GM12878 (cell line): ENCODE data around the gene ZNF526. TPM values are rescaled to one million over a fixed set of nuclear protein-coding genes. Genes with fewer than 3 reads are reported as not detected.

Source experiments
- ATAC-seq: fragments of 200-7000 bp; cut with Tn5 transposase; 3 replicates; pipeline ENCODE4 v1.9.1; 2020; ENCODE audit warnings: mild to moderate bottlenecking, moderate library complexity
- BruUV-seq: library from RNA; stranded (reverse); fragments of 400-500 nt; replicated peaks from 2 replicates; lab custom pipeline; 2021; lab: Mats Ljungman, UMichigan
- CTCF ChIA-PET: fragments of 300-600 bp; sonication (Branson Sonifier 250); formaldehyde crosslinking; extraction: SDS; loops from one replicate; lab custom pipeline; 2021; ENCODE audit warnings: inconsistent platforms; lab: Yijun Ruan, JAX
- POLR2A ChIA-PET: fragments of 350-600 bp; formaldehyde crosslinking; extraction: SDS; loops from one replicate; lab custom pipeline; 2021; ENCODE audit warnings: inconsistent platforms; lab: Charles Lee
- RAD21 ChIA-PET: fragments of 300-600 bp; sonication (Branson Sonifier 250); formaldehyde crosslinking; loops from one replicate; lab custom pipeline; 2023; ENCODE audit warnings: antibody characterized with exemption; ENCODE audit not compliant: unreplicated experiment; lab: Charles Lee
- SMC1A ChIA-PET: fragments of 300-600 bp; sonication (Branson Sonifier 250); formaldehyde crosslinking; loops from one replicate; lab custom pipeline; 2023; ENCODE audit not compliant: unreplicated experiment, uncharacterized antibody; lab: Charles Lee
- DNase-seq: peaks from one replicate; pipeline ENCODE4 v3.0.0-alpha.2; 2011; ENCODE audit warnings: low read depth, low spot score
- FAIRE-seq: peaks from 3 replicates; lab custom pipeline; 2011; peaks lifted over from hg19 to GRCh38; lab: Jason Lieb, UNC
- H2AFZ ChIP-seq: 2 replicates; pipeline ENCODE4 v1.6.0; 2011; ENCODE audit warnings: low read depth, low read length, control low read depth; ENCODE audit not compliant: control insufficient read depth
- H3K27ac ChIP-seq: 2 replicates; pipeline ENCODE4 v1.5.1; 2011; ENCODE audit warnings: control low read depth; ENCODE audit not compliant: control insufficient read depth, insufficient read depth
- H3K27me3 ChIP-seq, 2 experiments: replicated peaks in 1 of 2; 2 replicates each; pipeline versions ENCODE4 v1.6.0 to v1.6.1; 2011; ENCODE audit warnings: low read length in 1 of 2; ENCODE audit not compliant: control insufficient read depth in 2 of 2, insufficient read depth in 2 of 2
- H3K36me3 ChIP-seq, 2 experiments: 2 replicates each; pipeline ENCODE4 v1.5.1; 2011; ENCODE audit warnings: low read length in 1 of 2; ENCODE audit not compliant: control insufficient read depth in 2 of 2, insufficient read depth in 2 of 2
- H3K4me1 ChIP-seq: 2 replicates; pipeline ENCODE4 v1.6.1; 2011; ENCODE audit warnings: mild to moderate bottlenecking, low read length, moderate library complexity, mixed read lengths; ENCODE audit not compliant: control insufficient read depth, insufficient read depth
- H3K4me2 ChIP-seq: 2 replicates; pipeline ENCODE4 v1.6.0; 2011; ENCODE audit warnings: control low read depth; ENCODE audit not compliant: control insufficient read depth, insufficient read depth
- H3K4me3 ChIP-seq: fragments of 200-600 bp; sonication (generic); 2 replicates; pipeline ENCODE4 v1.5.1; 2016
- H3K79me2 ChIP-seq: 2 replicates; pipeline ENCODE4 v1.6.0; 2011; ENCODE audit warnings: low read length; ENCODE audit not compliant: control insufficient read depth, insufficient read depth
- H3K9ac ChIP-seq: 2 replicates; pipeline ENCODE4 v1.8.0; 2011; ENCODE audit warnings: low read length, control low read depth, mixed read lengths; ENCODE audit not compliant: control insufficient read depth, insufficient read depth
- H3K9me3 ChIP-seq: replicated peaks from 3 replicates; pipeline ENCODE4 v1.5.1; 2011; ENCODE audit warnings: mild to moderate bottlenecking, low read length; ENCODE audit not compliant: control insufficient read depth, insufficient read depth
- H4K20me1 ChIP-seq: 2 replicates; pipeline ENCODE4 v1.6.0; 2011; ENCODE audit not compliant: control insufficient read depth, insufficient read depth
- CBX3 ChIP-seq: fragments of 200-600 bp; sonication (generic); IDR thresholded peaks from 2 replicates; pipeline ENCODE4 v1.6.1; 2016; ENCODE audit warnings: low read depth, borderline replicate concordance
- CHD4 ChIP-seq: fragments of 200-600 bp; sonication (generic); IDR thresholded peaks from 2 replicates; pipeline ENCODE4 v1.6.1; 2016; ENCODE audit warnings: mild to moderate bottlenecking
- EGR1 ChIP-seq, 2 experiments: IDR thresholded peaks; 1 replicate in 1 of 2; 2 replicates in 1 of 2; pipeline ENCODE4 v1.6.1; 2011 to 2012; ENCODE audit warnings: low read depth in 2 of 2, low read length in 2 of 2, borderline replicate concordance in 1 of 2, mild to moderate bottlenecking in 1 of 2, moderate library complexity in 1 of 2
- IRF4 ChIP-seq: IDR thresholded peaks from 2 replicates; pipeline ENCODE4 v1.6.1; 2011; ENCODE audit warnings: low read depth, low read length
- LARP7 ChIP-seq: fragments of 450-650 bp; IDR thresholded peaks from 2 replicates; pipeline ENCODE4 v1.6.1; 2017; ENCODE audit warnings: mild to moderate bottlenecking
- MXI1 ChIP-seq: fragments of 150-350 bp; IDR thresholded peaks from 2 replicates; pipeline ENCODE4 v1.6.1; 2011; ENCODE audit warnings: low read depth, mild to moderate bottlenecking, inconsistent platforms, low read length, improper control_type of control experiment
- NR2C1 ChIP-seq: fragments of 450-650 bp; IDR thresholded peaks from 2 replicates; pipeline ENCODE4 v1.6.1; 2017; ENCODE audit warnings: antibody characterized with exemption, mild to moderate bottlenecking, moderate library complexity
- NR2F1 ChIP-seq: fragments of 450-650 bp; conservative IDR thresholded peaks from 2 replicates; pipeline ENCODE4 v1.6.1; 2017; ENCODE audit warnings: mild to moderate bottlenecking
- RAD51 ChIP-seq: fragments of 450-650 bp; IDR thresholded peaks from 2 replicates; pipeline ENCODE4 v1.6.1; 2016; ENCODE audit warnings: moderate library complexity, mild to moderate bottlenecking, inconsistent platforms
- SREBF2 ChIP-seq: IDR thresholded peaks from 2 replicates; pipeline ENCODE4 v1.6.1; 2012; ENCODE audit warnings: mild to moderate bottlenecking, low read length
- ZNF207 ChIP-seq: fragments of 450-650 bp; IDR thresholded peaks from 2 replicates; pipeline ENCODE4 v1.6.1; 2014; ENCODE audit warnings: antibody characterized with exemption, mild to moderate bottlenecking, borderline replicate concordance
- WGBS: methylation state at CpG from one replicate; pipeline ENCODE4 v1.1.6; 2016; ENCODE audit warnings: low lambda C conversion rate; ENCODE audit not compliant: insufficient replicate concordance, insufficient coverage; ENCODE audit errors: missing lambda C conversion rate; 5-methylcytosine and 5-hydroxymethylcytosine counted together
- in situ Hi-C: fragments of 300-500 bp; cut with MboI; formaldehyde crosslinking; loops from 9 replicates; pipeline ENCODE4 v1.14.3; 2018; ENCODE audit warnings: mixed read lengths
- intact Hi-C: fragments of 100-400 bp; cut with micrococcal nuclease; formaldehyde crosslinking; loops from one replicate; pipeline ENCODE4 v1.14.2; 2022; ENCODE audit not compliant: unreplicated experiment
- polyA plus RNA-seq, 11 experiments: library from polyadenylated mRNA; depleted of rRNA in 4 of 11; unstranded in 6 of 11; stranded (reverse) in 5 of 11; fragments of >200 nt; fragmentation: Nextera tagmentation in 4 of 11; fragmentation: Illumina TruSeq in 1 of 11; extraction: Ambion mirVana in 4 of 11; extraction: Trizol in 1 of 11; gene quantifications; 1 replicate in 1 of 11; 2 replicates in 10 of 11; pipeline versions ENCODE4 v1.2.1 to v1.2.3, GENCODE V29; 2011 to 2016; ENCODE audit warnings: inconsistent platforms in 2 of 11, missing spikeins in 2 of 11, low read depth in 1 of 11
- total RNA-seq, 4 experiments: library from RNA; depleted of rRNA in 3 of 4; stranded (reverse); fragments of >200 nt in 3 of 4; fragmentation: Illumina TruSeq in 1 of 4; extraction: Trizol in 1 of 4; gene quantifications; 2 replicates each; pipeline versions ENCODE4 v1.2.1 to v1.2.3, GENCODE V29; 2013 to 2021
- TF ChIP-seq, protein P1 (sequence below): fragments of 450-650 bp; IDR thresholded peaks from 2 replicates; pipeline ENCODE4 v1.6.1; 2017; ENCODE audit warnings: antibody characterized with exemption, mild to moderate bottlenecking, moderate library complexity
- TF ChIP-seq, protein P2 (sequence below): IDR thresholded peaks from 2 replicates; pipeline ENCODE4 v1.6.1; 2011; ENCODE audit warnings: borderline replicate concordance, low read depth, mild to moderate bottlenecking, moderate library complexity, mixed read lengths, low read length; ENCODE audit not compliant: insufficient read depth; ENCODE audit errors: extremely low read length

ZNF526 gene
- total and polyA plus RNA-seq, 10 of the 15 experiments (the other 5 are each of a cell fraction or from before 2014, with no cell fraction given) = 1.8 to 18.3 (median 5.5) TPM

DNA sequence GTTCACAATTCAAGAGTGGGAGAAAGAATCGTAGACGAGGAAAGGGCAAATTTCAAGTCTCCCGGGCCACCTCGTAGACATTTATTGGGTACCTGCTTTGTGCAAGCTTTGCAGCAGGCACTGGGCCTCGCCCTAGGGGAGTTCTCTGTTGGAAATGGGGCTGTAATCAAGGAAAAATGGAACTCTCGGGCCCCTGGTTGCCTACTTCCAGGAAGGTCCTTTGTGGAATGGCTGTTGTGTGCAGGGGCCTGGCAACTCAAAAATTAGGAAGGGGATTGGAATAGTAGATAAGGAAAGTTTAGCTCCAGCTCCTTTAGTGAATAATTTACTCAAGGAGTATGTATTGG lies 612 bp downstream of the ZNF526 start:
- FAIRE-seq (no peak), ATAC-seq (no peak), DNase-seq (no peak)
- POLR2A ChIA-PET = interaction anchor here (1.3 to 3.1 kb wide), 5 partner anchors 11 to 50 kb away, joined by 3 to 37 read pairs (median 4); partner anchors contain the start of gene GSK3A
- Histone ChIP-seq H3K4me1 (peaks cover 18% of the 10 kb centered on the region), H4K20me1 (no peaks in the 10 kb centered on the region), H3K9ac (peak overlapping the region; percentile 98), H3K4me2 (peak overlapping the region; percentile 91), H3K9me3 (no peaks in the 10 kb centered on the region), H3K79me2 (peaks cover 47% of the 10 kb centered on the region), H3K36me3 (peaks cover 5 to 13% of the 10 kb centered on the region in 2 experiments; a peak in 3 of 4 replicates), H2AFZ (no peak overlapping the region), H3K27me3 (no peaks in the 10 kb centered on the region), H3K27ac (peak overlapping the region; percentile 83), H3K4me3 (peak overlapping the region; percentile 97)
- TF ChIP-seq CBX3 (no peak), SREBF2 (no peak), RAD51 (no peak), NR2F1 (no peak), LARP7 (no peak), ZNF207 (no peak), IRF4 (no peak), MXI1 (no peak), CHD4 (no peak), EGR1 (IDR thresholded peaks at IDR 0.05; ENCODE audit: borderline replicate concordance in 1 of 2, low read depth in 2 of 2, low read length in 2 of 2) (no peak), NR2C1 (no peak)
- TF ChIP-seq, protein P1, sequence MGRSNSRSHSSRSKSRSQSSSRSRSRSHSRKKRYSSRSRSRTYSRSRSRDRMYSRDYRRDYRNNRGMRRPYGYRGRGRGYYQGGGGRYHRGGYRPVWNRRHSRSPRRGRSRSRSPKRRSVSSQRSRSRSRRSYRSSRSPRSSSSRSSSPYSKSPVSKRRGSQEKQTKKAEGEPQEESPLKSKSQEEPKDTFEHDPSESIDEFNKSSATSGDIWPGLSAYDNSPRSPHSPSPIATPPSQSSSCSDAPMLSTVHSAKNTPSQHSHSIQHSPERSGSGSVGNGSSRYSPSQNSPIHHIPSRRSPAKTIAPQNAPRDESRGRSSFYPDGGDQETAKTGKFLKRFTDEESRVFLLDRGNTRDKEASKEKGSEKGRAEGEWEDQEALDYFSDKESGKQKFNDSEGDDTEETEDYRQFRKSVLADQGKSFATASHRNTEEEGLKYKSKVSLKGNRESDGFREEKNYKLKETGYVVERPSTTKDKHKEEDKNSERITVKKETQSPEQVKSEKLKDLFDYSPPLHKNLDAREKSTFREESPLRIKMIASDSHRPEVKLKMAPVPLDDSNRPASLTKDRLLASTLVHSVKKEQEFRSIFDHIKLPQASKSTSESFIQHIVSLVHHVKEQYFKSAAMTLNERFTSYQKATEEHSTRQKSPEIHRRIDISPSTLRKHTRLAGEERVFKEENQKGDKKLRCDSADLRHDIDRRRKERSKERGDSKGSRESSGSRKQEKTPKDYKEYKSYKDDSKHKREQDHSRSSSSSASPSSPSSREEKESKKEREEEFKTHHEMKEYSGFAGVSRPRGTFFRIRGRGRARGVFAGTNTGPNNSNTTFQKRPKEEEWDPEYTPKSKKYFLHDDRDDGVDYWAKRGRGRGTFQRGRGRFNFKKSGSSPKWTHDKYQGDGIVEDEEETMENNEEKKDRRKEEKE = no peak
- TF ChIP-seq, protein P2, sequence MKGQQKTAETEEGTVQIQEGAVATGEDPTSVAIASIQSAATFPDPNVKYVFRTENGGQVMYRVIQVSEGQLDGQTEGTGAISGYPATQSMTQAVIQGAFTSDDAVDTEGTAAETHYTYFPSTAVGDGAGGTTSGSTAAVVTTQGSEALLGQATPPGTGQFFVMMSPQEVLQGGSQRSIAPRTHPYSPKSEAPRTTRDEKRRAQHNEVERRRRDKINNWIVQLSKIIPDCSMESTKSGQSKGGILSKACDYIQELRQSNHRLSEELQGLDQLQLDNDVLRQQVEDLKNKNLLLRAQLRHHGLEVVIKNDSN = no peak
- WGBS = 4% methylated on average over 6 of the region's 6 CpGs
- intact Hi-C loops = loop anchor here (2.0 kb wide), 2 partner anchors 22 to 60 kb away; partner anchors contain the start of gene GSK3A
- SMC1A ChIA-PET = interaction anchor here (1.7 to 2.4 kb wide), 3 partner anchors 20 to 22 kb away, joined by 4 to 10 read pairs (median 6); no protein-coding TSS in a partner anchor
- RAD21 ChIA-PET = interaction anchor here (2.6 kb wide), 2 partner anchors 21 kb away, joined by 9 to 18 read pairs; partner anchors contain the start of gene GSK3A
- CTCF ChIA-PET = interaction anchor here (0.5 to 2.1 kb wide), 4 partner anchors 20 to 101 kb away, joined by 3 to 8 read pairs (median 4); no protein-coding TSS in a partner anchor
- no TSS peak for BruUV-seq
- in situ Hi-C loops = no loop called here
